COLO829 (cell line): Measurements from ENCODE around the gene FSCN2.

Source experiments
- DNase-seq: peaks from one replicate; pipeline ENCODE4 v3.0.0; 2012; ENCODE audit warnings: low spot score

The FSCN2 gene

GRCh38 chr17:81558115-81558468 is 29.9 kb downstream of the FSCN2 start:
- no peak for DNase-seq

DNA sequence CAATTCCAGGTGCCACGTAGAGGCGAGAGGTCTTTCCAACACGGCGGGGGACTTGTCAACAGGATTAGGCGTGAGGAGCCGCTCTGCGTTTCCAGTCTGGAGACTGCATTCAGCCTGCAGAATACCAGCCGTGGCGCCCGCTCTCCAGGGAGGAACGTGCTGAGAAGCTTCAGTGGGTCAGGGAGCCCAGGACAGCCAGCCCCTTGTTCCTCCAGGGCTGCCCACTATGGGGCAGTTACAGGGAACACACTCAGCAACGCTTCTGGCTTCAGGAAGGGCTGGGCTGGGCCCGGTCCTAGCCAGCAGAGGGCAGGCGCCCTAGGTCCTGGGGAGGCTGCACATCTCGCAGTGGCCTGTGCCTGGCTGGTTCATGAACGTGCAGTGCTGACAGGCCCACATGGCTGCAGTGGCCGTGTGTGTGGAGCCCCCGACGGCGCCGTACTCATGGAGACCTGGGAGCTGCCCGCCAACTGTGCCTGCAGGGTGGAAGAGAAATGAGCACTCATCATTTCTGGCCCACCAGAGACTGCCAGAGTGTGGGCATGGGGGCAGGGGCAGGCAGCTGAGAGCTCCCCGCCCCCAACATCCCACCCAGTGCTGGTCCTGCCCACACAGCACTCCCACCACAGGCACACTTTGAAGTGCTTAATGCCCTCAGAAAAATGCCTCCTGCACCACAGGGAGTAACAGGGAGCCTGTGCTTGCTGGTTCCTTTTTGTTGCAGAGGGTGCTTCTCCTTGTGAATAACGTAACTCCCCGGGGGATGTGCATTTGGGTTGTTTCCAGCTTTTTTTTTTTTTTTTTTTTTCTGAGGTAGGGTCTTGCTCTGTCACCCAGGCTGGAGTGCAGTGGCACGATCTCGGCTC is 31.0 kb downstream of the FSCN2 start:
- DNase-seq = no peak

DNA sequence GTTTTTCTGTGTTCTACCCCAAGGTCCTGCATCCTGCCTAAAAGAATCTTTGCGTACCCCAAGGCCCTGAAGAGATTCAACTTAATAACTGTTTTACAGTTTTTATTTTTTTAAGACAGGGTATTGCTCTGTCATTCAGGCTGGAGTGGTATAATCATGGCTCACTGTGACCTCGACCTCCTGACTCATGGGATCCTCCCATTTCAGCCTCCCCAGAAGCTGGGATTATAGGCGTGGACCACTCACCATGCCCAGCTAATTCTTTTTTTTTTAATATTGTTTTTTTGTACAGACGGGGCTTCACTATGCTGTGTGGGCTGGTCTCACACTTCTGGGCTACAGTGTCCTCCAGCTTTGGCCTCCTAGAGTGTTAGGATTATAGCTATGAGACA is 33.3 kb downstream of the FSCN2 start:
- no peak for DNase-seq

GRCh38 chr17:81563861-81564586 is 35.8 kb downstream of the FSCN2 start:
- no peak for DNase-seq

GRCh38 chr17:81564778-81565177 is 36.6 kb downstream of the FSCN2 start:
- DNase-seq = no peak

GRCh38 chr17:81565231-81565630 is 37.1 kb downstream of the FSCN2 start:
- DNase-seq = no peak

DNA sequence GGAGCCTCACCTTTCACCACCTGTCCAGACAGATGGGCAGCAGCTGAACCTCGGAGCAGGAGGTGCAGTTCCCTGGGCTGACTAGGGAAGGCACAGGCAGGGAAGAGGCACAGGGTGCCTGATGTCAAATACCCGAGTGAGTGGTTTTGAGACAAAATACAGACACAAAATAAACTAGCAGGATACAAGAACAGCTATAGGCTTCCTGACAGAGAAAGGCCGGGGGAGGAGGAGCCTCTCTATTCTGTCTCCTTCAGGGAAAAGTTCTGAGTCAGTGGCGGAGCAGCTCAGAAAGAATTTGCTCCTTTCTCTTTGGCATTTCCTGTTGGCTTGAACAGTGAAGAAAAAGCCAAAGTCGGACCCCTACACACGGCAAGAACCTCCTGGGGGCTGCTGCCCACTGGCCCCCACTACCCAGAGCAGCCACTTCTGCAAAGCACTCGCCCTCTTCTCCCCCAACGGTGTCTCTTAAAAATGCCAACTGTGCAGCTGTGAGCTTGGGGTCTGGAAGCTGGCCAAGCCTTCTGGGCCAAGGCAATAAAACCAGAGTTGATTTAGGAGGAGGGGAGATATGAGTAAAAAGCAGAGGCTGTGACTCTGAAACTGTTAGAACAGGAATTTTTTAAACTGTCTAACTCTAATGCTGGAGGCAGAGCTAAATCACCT is 38.4 kb downstream of the FSCN2 start:
- DNase-seq = peak; percentile 77

GRCh38 chr17:81567191-81567590 is 39.0 kb downstream of the FSCN2 start:
- DNase-seq = no peak

- DNase-seq = no peak
These were observed 40.2 kb downstream of the FSCN2 start for GRCh38 chr17:81568416-81568815.

GRCh38 chr17:81569986-81570514 is 41.9 kb downstream of the FSCN2 start:
- DNase-seq = no peak

DNA sequence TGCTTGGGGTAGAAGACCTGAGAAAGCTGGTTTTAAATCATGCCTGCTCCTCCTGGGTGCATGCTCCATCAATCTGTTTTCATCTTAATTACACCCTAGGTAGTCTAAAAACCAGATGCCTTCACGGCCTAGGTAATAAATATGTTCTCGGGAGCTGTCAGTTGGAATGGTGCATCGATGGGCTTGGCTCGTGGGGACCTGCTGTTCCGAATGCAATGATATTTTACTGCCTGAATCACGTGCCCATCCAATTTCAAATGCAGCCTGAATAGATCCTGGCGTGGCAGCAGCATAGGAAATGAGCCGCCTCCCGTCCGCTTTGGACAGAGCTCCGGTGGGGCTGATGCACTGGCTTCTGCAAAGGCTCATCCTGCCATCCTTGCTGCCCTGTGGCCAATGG is 42.8 kb downstream of the FSCN2 start:
- DNase-seq = no peak

GRCh38 chr17:81572563-81573168 is 44.5 kb downstream of the FSCN2 start:
- DNase-seq = no peak

DNA sequence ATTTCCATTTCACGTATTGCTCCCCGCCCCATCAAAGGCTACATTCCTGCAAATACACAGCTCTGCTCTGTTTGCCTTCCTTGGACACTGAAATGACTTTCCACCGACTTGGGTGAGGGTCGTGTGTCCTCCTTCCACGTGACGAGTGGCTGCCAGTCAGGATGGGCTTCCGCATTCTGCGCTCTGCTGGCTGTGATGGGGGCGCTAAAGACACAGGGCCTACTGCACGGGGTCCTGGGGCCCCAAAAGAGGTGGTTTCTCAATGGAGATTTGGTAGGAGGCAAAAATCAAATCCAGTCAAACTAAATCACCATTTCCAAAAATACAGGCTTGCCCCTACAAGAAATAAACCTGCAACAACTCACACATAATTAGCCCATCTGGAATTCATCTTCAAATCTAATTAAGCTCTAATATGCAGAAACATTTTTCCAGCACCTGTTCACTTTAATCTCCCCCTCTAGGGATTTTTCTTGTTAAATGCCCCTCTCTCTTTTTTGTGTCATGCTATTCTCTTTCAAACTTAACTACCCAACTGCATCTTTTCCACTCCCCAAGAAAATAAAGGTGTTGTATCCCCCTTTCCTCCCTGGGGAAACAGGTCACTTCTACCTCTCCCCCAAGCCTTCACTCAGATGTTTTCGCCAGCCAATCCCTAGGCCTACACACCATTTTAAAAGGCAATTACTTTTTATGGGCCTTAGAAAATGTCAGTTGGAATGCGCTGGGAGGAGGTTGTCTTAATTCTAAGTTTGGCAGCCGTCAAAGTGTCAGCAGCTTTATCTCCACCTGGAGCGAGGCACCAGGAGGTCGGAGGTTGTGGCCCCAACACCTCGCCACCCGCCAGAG is 45.8 kb downstream of the FSCN2 start:
- no peak for DNase-seq

DNA sequence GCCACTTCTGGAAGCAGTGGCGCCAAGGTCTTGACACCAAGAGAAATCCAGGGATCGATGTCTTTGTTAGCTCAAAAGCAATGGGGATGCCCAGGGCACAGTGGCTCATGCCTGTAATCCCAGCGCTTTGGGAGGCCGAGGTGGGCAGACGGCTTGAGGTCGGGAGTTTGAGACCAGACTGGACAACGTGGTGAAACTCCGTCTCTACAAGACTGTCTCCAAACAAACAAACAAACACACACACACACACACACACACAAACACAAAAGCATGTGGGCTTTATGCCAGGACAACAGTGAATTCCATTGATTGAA is 46.4 kb downstream of the FSCN2 start:
- no peak for DNase-seq

GRCh38 chr17:81575836-81576235 is 47.7 kb downstream of the FSCN2 start:
- DNase-seq = no peak

- DNase-seq = peak; percentile 90
These were observed 48.6 kb downstream of the FSCN2 start for GRCh38 chr17:81576621-81577277.

DNA sequence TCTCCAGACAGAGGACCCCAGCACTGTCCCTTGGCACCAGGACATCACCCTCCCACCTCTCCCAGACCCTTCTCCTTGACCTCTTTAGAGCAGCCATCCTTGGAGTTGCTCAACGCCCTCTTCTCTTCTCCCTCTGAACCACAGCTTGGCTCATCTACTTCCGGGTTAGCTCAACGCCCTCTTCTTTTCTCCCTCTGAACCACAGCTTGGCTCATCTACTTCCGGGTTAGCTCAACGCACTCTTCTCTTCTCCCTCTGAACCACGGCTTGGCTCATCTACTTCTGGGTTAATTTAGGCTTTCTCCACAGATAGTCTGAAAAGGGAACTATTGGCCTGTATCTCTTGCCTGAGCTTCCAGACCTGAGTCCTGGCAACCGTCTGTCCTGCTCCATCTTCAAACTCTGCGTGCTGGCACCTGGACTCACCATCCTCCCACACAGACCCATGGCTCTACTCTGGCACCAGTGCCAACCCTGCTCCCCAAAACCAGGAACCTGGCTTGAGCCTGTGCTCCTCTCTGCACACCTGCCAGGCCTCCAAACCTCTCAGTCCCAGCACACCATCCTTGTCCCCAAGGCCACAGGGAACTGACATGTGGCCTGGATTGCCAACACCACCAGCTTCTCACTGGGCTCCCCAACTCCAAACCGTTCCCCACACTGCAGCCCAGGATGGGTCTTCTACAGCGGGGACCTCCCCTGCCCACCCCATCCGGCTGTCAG is 49.3 kb downstream of the FSCN2 start:
- DNase-seq = no peak

GRCh38 chr17:81578038-81578441 is 49.9 kb downstream of the FSCN2 start:
- DNase-seq = no peak

DNA sequence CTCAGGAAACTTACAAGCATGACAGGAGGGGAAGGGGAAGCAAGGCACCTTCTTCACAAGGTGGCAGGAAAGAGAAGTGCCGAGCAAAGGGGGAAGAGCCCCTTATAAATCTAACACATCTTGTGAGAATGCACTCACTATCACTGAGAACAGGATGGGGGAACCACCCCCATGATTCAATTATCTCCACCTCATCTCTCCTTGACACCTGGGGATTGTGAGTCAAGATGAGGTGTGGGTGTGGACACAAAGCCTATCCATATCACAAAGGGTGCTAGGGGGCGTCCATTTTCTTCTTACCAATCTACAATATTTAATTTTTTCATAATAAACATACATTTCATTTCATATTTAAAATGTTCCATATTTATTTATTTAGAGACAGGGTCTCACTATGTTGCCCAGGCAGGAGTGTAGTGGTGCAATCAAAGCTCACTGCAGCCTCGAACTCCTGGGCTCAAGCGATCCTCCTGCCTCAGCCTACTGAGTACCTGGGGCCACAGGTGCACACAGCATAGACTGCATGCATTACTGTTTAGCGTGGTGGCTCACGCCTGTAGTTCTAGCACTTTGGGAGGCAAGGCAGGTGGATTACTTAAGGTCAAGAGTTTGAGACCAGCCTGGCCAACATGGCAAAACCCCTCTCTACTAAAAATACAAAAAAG is 50.5 kb downstream of the FSCN2 start:
- DNase-seq = no peak

DNA sequence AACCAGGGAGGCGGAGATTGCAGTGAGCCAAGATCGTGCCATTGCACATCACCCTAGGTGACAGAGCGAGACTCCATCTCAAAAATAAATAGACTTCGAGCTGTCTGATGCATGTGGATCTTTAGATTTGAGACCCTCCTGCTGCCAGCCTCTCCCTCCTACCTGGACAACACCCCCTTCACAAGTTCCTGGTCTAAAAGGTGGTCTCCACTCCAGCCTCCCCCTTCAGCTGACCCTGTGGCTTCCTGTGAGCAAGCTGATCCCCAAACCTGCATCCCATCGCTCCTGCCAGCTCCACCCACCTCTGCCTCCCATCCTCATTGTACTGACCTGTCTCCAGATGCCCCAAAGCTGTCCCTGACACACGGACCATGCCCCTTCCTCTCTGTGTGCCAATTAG is 51.1 kb downstream of the FSCN2 start:
- DNase-seq = no peak
